ENCODE results near the gene TMX2.
A peak's percentile ranks its signal among the peaks of the same experiment; 100 is the strongest.

The TMX2 gene

GRCh38 chr11:57762235-57762861 is 50.0 kb downstream of the TMX2 start:
- peak overlapping the region; percentile 96 for H3K27ac ChIP-seq (ENCODE audit: low read depth, low read length)
- no peaks in the 10 kb centered on the region for H3K36me3 ChIP-seq (ENCODE audit: control insufficient read depth in 5 of 5, insufficient read depth in 5 of 5, low read length in 5 of 5)
- no peaks in the 10 kb centered on the region for H3K27me3 ChIP-seq (ENCODE audit: control insufficient read depth in 5 of 5, insufficient read depth in 4 of 5, low read length in 5 of 5)
- peak overlapping the region; percentile 74 to 94 (median 90) for H3K4me3 ChIP-seq (ENCODE audit: low read depth in 1 of 5, low read length in 5 of 5)
- no peaks in the 10 kb centered on the region for H3K9me3 ChIP-seq (ENCODE audit: control insufficient read depth in 5 of 5, low read length in 5 of 5)
- peak overlapping the region; percentile 85 to 98 (median 88) for H3K9ac ChIP-seq (ENCODE audit: low read length in 5 of 5)
- peaks cover 5 to 39% (median 34%) of the 10 kb centered on the region in 5 donors for H3K4me1 ChIP-seq (ENCODE audit: control insufficient read depth in 5 of 5, insufficient read depth in 5 of 5, low read length in 5 of 5)

- peak overlapping the region; percentile 96 for H3K27ac ChIP-seq (ENCODE audit: low read depth, low read length)
- peak overlapping the region; percentile 53 to 94 (median 90) for H3K4me3 ChIP-seq (ENCODE audit: low read depth in 1 of 5, low read length in 5 of 5)
- H3K4me1 ChIP-seq (ENCODE audit: control insufficient read depth in 5 of 5, insufficient read depth in 5 of 5, low read length in 5 of 5), result peaks cover 5 to 47% (median 37%) of the 10 kb centered on the region in 5 donors
- no peaks in the 10 kb centered on the region for H3K36me3 ChIP-seq (ENCODE audit: control insufficient read depth in 5 of 5, insufficient read depth in 5 of 5, low read length in 5 of 5)
- peak overlapping the region; percentile 6 to 98 (median 88) for H3K9ac ChIP-seq (ENCODE audit: low read length in 5 of 5)
- H3K27me3 ChIP-seq (ENCODE audit: control insufficient read depth in 5 of 5, insufficient read depth in 4 of 5, low read length in 5 of 5), result no peaks in the 10 kb centered on the region
- H3K9me3 ChIP-seq (ENCODE audit: control insufficient read depth in 5 of 5, low read length in 5 of 5), result no peaks in the 10 kb centered on the region
Observed at GRCh38 chr11:57763568-57763967, 51.2 kb downstream of the TMX2 start.

GRCh38 chr11:57764021-57764420 is 51.6 kb downstream of the TMX2 start:
- Histone ChIP-seq H3K36me3 (ENCODE audit: control insufficient read depth in 5 of 5, insufficient read depth in 5 of 5, low read length in 5 of 5) (no peaks in the 10 kb centered on the region), H3K9ac (ENCODE audit: low read length in 5 of 5) (peak overlapping the region; percentile 6 to 98 (median 88)), H3K4me3 (ENCODE audit: low read depth in 1 of 5, low read length in 5 of 5) (peak overlapping the region; percentile 53 to 94 (median 90)), H3K27ac (ENCODE audit: low read depth, low read length) (peak overlapping the region; percentile 96), H3K9me3 (ENCODE audit: control insufficient read depth in 5 of 5, low read length in 5 of 5) (no peaks in the 10 kb centered on the region), H3K4me1 (ENCODE audit: control insufficient read depth in 5 of 5, insufficient read depth in 5 of 5, low read length in 5 of 5) (peaks cover 5 to 49% (median 37%) of the 10 kb centered on the region in 5 donors), H3K27me3 (ENCODE audit: control insufficient read depth in 5 of 5, insufficient read depth in 4 of 5, low read length in 5 of 5) (no peaks in the 10 kb centered on the region)

GRCh38 chr11:57764566-57764965 is 52.2 kb downstream of the TMX2 start:
- no peaks in the 10 kb centered on the region for H3K9me3 ChIP-seq (ENCODE audit: control insufficient read depth in 5 of 5, low read length in 5 of 5)
- peaks cover 5 to 54% (median 40%) of the 10 kb centered on the region in 5 donors for H3K4me1 ChIP-seq (ENCODE audit: control insufficient read depth in 5 of 5, insufficient read depth in 5 of 5, low read length in 5 of 5)
- H3K36me3 ChIP-seq (ENCODE audit: control insufficient read depth in 5 of 5, insufficient read depth in 5 of 5, low read length in 5 of 5), result no peaks in the 10 kb centered on the region
- no peaks in the 10 kb centered on the region for H3K27me3 ChIP-seq (ENCODE audit: control insufficient read depth in 5 of 5, insufficient read depth in 4 of 5, low read length in 5 of 5)
- peak overlapping the region; percentile 96 for H3K27ac ChIP-seq (ENCODE audit: low read depth, low read length)
- H3K9ac ChIP-seq (ENCODE audit: low read length in 5 of 5), result peak overlapping the region in 4 of 5 donors; percentile 85 to 98 (median 90)
- peak overlapping the region; percentile 53 to 94 (median 90) for H3K4me3 ChIP-seq (ENCODE audit: low read depth in 1 of 5, low read length in 5 of 5)

- H3K4me1 ChIP-seq (ENCODE audit: control insufficient read depth in 5 of 5, insufficient read depth in 5 of 5, low read length in 5 of 5), result peaks cover 5 to 58% (median 42%) of the 10 kb centered on the region in 5 donors
- H3K9ac ChIP-seq (ENCODE audit: low read length in 5 of 5), result peak overlapping the region in 3 of 5 donors; percentile 85 to 98 (median 88)
- H3K27ac ChIP-seq (ENCODE audit: low read depth, low read length), result peak overlapping the region; percentile 96
- no peaks in the 10 kb centered on the region for H3K36me3 ChIP-seq (ENCODE audit: control insufficient read depth in 5 of 5, insufficient read depth in 5 of 5, low read length in 5 of 5)
- H3K27me3 ChIP-seq (ENCODE audit: control insufficient read depth in 5 of 5, insufficient read depth in 4 of 5, low read length in 5 of 5), result no peaks in the 10 kb centered on the region
- no peaks in the 10 kb centered on the region for H3K9me3 ChIP-seq (ENCODE audit: control insufficient read depth in 5 of 5, low read length in 5 of 5)
- H3K4me3 ChIP-seq (ENCODE audit: low read depth in 1 of 5, low read length in 5 of 5), result peak overlapping the region; percentile 53 to 94 (median 90)
Observed at GRCh38 chr11:57764972-57765371, 52.6 kb downstream of the TMX2 start.

GRCh38 chr11:57770793-57771192 is 58.4 kb downstream of the TMX2 start:
- Histone ChIP-seq H3K27ac (ENCODE audit: low read depth, low read length) (peak overlapping the region; percentile 32), H3K9ac (ENCODE audit: low read length in 5 of 5) (no peak overlapping the region), H3K4me1 (ENCODE audit: control insufficient read depth in 5 of 5, insufficient read depth in 5 of 5, low read length in 5 of 5) (peaks cover 10 to 77% (median 36%) of the 10 kb centered on the region in 5 donors), H3K27me3 (ENCODE audit: control insufficient read depth in 5 of 5, insufficient read depth in 4 of 5, low read length in 5 of 5) (no peaks in the 10 kb centered on the region), H3K9me3 (ENCODE audit: control insufficient read depth in 5 of 5, low read length in 5 of 5) (no peaks in the 10 kb centered on the region), H3K36me3 (ENCODE audit: control insufficient read depth in 5 of 5, insufficient read depth in 5 of 5, low read length in 5 of 5) (no peaks in the 10 kb centered on the region), H3K4me3 (ENCODE audit: low read depth in 1 of 5, low read length in 5 of 5) (peak overlapping the region in 1 of 5 donors; percentile 11)

GRCh38 chr11:57771365-57771764 is 59.0 kb downstream of the TMX2 start:
- Histone ChIP-seq H3K27ac (ENCODE audit: low read depth, low read length) (peak overlapping the region; percentile 32), H3K27me3 (ENCODE audit: control insufficient read depth in 5 of 5, insufficient read depth in 4 of 5, low read length in 5 of 5) (no peaks in the 10 kb centered on the region), H3K36me3 (ENCODE audit: control insufficient read depth in 5 of 5, insufficient read depth in 5 of 5, low read length in 5 of 5) (no peaks in the 10 kb centered on the region), H3K4me1 (ENCODE audit: control insufficient read depth in 5 of 5, insufficient read depth in 5 of 5, low read length in 5 of 5) (peaks cover 9 to 79% (median 38%) of the 10 kb centered on the region in 5 donors), H3K9ac (ENCODE audit: low read length in 5 of 5) (no peak overlapping the region), H3K9me3 (ENCODE audit: control insufficient read depth in 5 of 5, low read length in 5 of 5) (no peaks in the 10 kb centered on the region), H3K4me3 (ENCODE audit: low read depth in 1 of 5, low read length in 5 of 5) (no peak overlapping the region)

- H3K9ac ChIP-seq (ENCODE audit: low read length in 5 of 5), result no peak overlapping the region
- H3K27ac ChIP-seq (ENCODE audit: low read depth, low read length), result peak overlapping the region; percentile 44
- no peaks in the 10 kb centered on the region for H3K9me3 ChIP-seq (ENCODE audit: control insufficient read depth in 5 of 5, low read length in 5 of 5)
- no peaks in the 10 kb centered on the region for H3K36me3 ChIP-seq (ENCODE audit: control insufficient read depth in 5 of 5, insufficient read depth in 5 of 5, low read length in 5 of 5)
- H3K27me3 ChIP-seq (ENCODE audit: control insufficient read depth in 5 of 5, insufficient read depth in 4 of 5, low read length in 5 of 5), result no peaks in the 10 kb centered on the region
- H3K4me3 ChIP-seq (ENCODE audit: low read depth in 1 of 5, low read length in 5 of 5), result no peak overlapping the region
- peaks cover 8 to 81% (median 44%) of the 10 kb centered on the region in 5 donors for H3K4me1 ChIP-seq (ENCODE audit: control insufficient read depth in 5 of 5, insufficient read depth in 5 of 5, low read length in 5 of 5)
Observed at GRCh38 chr11:57772562-57772961, 60.2 kb downstream of the TMX2 start.

- H3K4me3 ChIP-seq (ENCODE audit: low read depth in 1 of 5, low read length in 5 of 5), result no peak overlapping the region
- no peak overlapping the region for H3K9ac ChIP-seq (ENCODE audit: low read length in 5 of 5)
- peaks cover 10 to 83% (median 50%) of the 10 kb centered on the region in 5 donors for H3K4me1 ChIP-seq (ENCODE audit: control insufficient read depth in 5 of 5, insufficient read depth in 5 of 5, low read length in 5 of 5)
- H3K36me3 ChIP-seq (ENCODE audit: control insufficient read depth in 5 of 5, insufficient read depth in 5 of 5, low read length in 5 of 5), result no peaks in the 10 kb centered on the region
- H3K9me3 ChIP-seq (ENCODE audit: control insufficient read depth in 5 of 5, low read length in 5 of 5), result no peaks in the 10 kb centered on the region
- no peaks in the 10 kb centered on the region for H3K27me3 ChIP-seq (ENCODE audit: control insufficient read depth in 5 of 5, insufficient read depth in 4 of 5, low read length in 5 of 5)
- H3K27ac ChIP-seq (ENCODE audit: low read depth, low read length), result peak overlapping the region; percentile 44
Observed at GRCh38 chr11:57773026-57773598, 60.7 kb downstream of the TMX2 start.

GRCh38 chr11:57775491-57775890 is 63.1 kb downstream of the TMX2 start:
- no peaks in the 10 kb centered on the region for H3K9me3 ChIP-seq (ENCODE audit: control insufficient read depth in 5 of 5, low read length in 5 of 5)
- H3K27ac ChIP-seq (ENCODE audit: low read depth, low read length), result peak overlapping the region; percentile 74
- H3K4me3 ChIP-seq (ENCODE audit: low read depth in 1 of 5, low read length in 5 of 5), result peak overlapping the region in 4 of 5 donors; percentile 36 to 59 (median 44)
- no peaks in the 10 kb centered on the region for H3K27me3 ChIP-seq (ENCODE audit: control insufficient read depth in 5 of 5, insufficient read depth in 4 of 5, low read length in 5 of 5)
- H3K4me1 ChIP-seq (ENCODE audit: control insufficient read depth in 5 of 5, insufficient read depth in 5 of 5, low read length in 5 of 5), result peaks cover 18 to 92% (median 68%) of the 10 kb centered on the region in 5 donors
- peak overlapping the region in 2 of 5 donors; percentile 17 to 20 for H3K9ac ChIP-seq (ENCODE audit: low read length in 5 of 5)
- H3K36me3 ChIP-seq (ENCODE audit: control insufficient read depth in 5 of 5, insufficient read depth in 5 of 5, low read length in 5 of 5), result no peaks in the 10 kb centered on the region

Measured in subcutaneous abdominal adipose tissue (tissue), 5 donors.